Activated CD4-positive, alpha-beta T cell treated with anti-CD3 and anti-CD28 coated beads for 48 hours (primary cell): ENCODE measurements around the gene SART3.
A peak's percentile ranks its signal among the peaks of the same experiment; 100 is the strongest.
"Not testable (repeated sequence)": the region's sequence is repeated elsewhere in the genome, so short reads cannot be mapped to it uniquely, and the experiment has no call there.

ENCODE experiments used
- DNase-seq: peaks from one replicate; pipeline ENCODE4 v3.0.0-alpha.2; 2020

SART3 gene

DNA sequence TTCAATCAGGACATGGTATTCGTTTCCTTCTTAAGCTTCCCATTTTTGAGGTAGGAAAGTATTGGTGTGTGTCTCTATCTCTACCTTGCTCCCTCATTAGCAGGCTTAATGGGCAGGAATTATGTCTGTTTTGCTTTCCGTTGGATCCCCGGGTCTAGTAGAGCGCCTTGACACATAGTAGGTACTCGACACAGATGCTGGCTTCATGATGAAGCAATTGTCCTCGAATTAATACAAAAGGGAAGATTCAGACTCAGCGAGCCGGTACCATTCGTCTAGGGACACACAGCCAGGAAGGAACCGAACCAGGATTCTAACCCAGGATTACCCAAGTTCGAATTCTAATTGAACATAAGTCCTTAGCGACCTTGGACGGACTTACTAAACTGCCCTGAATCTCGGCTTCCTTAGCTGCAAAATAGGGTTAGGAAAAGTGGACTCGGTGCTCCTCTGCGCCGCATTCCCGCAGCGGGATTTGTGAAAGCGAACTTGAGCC lies 927 bp upstream of the SART3 start:
- DNase-seq, result no peak

DNA sequence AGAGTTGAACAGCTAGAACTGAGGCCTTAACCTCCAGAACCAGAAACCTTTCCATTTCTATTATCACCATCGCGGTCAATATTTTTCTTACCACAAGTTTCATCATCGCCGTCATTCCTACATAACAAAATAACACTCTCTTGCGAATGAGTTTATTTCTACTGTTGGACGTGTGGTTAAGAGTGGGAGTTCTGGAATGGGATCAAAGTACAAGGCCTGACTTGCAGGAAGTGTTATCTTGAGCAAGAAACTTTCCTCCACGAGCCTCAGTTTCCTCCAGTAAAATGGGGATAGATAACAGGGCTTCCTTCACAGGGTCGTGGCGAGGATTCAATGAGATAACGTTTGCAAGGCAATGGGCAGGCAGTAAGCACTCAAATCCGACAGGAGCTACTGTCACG lies 652 bp downstream of the SART3 start:
- DNase-seq, result no peak

DNA sequence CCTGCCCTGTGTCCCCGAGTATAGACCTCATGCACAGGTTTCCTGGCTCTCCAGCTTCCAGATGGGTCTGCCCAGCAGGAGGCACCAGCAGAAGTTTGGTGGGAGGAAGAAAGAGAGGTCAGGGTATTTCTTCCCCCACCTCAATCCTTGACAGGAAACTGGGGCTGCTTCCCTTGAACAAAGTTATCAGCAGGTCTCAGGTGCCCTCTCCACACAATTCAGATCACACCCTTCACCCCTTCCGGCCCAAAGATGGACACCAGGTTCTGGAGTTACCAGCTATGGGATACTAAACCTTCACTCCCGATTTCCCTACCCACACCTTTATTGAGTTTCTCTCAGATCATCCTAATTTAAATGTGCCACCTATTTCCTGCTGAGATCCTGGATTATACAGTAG lies 1.2 kb downstream of the SART3 start:
- no peak for DNase-seq

DNA sequence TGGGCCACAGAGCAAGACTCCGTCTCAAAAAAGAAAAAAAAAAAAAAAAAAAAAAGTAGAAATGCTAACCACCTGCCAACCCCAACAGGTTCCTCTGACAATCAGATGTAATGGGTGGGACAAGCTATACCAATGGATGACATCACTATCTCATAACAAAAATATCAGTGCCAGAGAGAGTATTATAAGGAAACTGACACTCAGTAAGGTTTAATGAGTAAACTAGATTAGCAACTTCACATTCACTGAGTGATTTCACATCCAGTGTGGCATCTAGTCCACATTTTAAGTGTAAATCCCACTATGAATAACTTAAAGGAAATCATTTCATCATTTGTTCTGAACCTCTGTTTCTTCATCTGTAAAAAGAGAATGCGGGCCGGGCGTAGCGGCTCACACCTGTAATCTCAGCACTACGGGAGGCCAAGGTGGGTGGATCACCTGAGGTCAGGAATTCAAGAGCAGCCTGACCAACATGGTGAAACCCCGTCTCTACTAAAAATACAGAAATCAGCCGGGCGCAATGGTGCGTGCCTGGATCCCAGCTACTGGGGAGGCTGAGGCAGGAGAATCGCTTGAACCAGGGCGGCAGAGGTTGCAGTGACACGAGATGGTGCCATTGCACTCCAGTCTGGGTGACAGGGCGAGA lies 1.8 kb downstream of the SART3 start:
- peak; percentile 50 for DNase-seq

DNA sequence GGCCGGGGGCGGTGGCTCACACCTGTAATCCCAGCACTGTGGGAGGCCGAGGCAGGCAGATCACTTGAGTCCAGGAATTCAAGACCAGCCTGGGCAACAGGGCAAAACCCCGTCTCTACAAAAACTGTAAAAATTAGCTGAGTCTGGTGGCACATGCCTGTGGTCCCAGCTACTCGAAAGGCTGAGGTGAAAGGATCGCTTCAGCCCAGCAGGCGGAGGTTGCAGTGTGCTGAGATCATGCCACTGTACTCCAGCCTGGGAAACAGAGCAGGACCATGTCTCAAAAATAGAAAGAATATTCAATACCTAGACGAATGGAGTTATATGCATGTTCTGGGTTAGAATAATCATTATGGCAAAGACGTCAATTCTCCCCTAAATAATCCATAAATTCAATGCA lies 5.6 kb downstream of the SART3 start:
- DNase-seq, result not testable (repeated sequence)

DNA sequence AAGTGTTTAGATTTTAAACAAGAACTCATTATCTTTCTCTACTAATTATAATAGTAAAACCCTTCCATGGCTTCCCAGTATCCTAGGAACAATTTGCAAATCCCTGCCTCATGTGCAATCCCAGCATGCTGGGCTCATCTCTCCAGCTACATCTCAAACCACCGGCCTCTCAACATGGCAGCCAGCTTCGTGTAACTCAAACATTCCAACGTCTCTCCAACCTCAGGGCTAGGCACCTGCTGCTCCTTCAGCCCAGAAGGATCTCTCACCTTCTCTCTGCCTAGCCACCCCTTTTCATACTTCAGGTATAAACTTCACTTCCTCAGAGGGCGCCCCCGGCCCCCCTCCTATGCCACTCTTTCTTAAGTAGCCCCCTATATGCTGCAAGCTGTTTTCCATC lies 7.2 kb downstream of the SART3 start:
- no peak for DNase-seq

DNA sequence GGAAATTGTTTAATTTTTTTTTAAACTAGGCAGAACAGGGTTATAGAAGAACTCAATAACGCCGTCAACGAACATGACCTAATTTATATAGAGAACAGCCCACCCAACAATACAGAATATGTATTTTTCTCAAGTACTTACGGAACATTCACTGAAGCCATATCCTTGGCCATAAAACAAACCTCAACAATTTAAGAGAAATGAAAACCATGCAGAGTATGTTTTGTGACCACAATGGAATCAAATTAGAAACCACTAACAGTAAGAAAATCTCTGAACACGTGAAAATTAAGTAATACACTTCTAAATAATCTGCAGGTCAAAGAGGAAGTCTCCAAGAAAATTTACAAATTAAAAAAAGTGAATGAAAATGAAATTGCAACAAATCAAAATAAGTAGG lies 9.4 kb downstream of the SART3 start:
- no peak for DNase-seq

DNA sequence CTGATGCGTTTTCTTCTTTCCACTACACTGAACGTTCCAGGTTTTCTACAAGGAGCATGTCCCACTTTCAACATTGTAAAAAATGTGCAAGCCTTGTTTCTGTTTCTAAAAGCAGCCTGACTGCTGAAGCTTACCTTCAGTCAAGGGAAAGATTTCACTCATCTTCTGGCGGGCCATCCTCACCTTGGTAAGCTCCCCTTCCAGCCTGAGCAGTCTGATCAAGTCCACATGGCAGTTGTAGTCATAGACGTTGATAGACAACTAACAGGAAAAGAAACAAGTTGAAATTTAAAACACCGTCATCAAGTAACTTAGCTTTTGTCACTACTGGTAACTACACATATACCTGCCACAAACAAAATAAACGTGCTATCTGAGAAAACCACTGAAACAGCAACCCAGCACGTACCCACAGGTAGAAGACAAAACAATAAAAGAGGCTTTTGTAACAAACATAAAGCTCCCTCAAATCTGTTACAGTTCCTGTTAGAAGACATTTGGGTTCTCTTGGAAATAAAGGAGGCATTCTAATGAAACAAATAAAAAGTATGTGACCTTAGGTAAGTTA lies 11.9 kb downstream of the SART3 start:
- DNase-seq, result no peak

DNA sequence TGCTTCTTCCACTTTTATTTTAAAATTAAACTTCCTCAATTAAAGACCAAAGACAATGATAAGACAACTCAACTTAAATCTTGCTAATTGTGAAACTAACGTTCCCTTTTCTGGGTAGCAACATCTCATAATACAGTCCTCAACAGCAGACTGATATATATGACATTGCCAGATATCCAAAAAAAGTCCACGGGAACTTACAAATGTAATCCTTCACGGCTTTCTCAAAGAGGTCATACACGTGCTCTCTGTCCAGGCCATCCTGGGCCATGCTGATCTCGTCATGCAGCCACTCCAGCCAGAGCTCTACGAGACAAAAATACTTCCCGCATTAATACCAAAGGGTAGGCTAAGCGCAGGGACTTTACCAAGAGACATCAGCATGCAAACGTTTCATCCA lies 13.3 kb downstream of the SART3 start:
- DNase-seq, result no peak

DNA sequence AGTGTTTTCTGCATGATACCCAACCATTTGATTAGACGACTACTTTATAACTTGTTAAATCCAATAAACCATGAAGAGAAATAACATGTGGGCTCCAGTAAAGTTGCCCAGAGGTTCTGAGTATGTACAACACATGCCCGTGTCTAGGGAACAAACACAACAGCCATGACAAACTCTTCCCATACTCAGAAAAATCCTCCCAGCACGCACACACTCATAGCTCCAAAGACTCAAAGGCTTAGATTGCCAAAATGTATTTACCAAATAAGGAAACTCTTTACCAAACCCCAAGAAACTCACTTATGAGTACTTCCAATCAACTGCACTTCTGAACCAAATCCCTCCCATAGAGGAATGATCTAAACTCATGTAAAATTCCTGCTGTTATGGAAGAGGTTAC lies 17.3 kb downstream of the SART3 start:
- no peak for DNase-seq

DNA sequence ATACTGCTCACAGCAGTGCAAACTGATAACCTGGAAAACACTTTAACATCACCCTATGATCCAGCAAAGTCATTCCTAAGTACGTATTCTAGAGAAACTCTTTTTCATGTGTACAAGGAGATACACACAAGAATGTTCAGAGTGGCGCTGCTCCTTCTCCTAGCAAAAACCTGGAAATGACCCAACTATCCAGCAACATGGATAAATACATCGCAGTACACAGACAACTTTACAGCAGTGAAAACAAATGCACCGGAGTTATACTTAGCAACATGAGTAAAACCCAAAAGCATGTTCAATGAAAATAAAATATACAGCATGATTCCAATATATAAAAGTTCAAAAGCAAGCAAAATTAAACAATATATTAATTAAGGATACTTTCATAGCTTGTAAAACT lies 18.7 kb downstream of the SART3 start:
- DNase-seq, result no peak

DNA sequence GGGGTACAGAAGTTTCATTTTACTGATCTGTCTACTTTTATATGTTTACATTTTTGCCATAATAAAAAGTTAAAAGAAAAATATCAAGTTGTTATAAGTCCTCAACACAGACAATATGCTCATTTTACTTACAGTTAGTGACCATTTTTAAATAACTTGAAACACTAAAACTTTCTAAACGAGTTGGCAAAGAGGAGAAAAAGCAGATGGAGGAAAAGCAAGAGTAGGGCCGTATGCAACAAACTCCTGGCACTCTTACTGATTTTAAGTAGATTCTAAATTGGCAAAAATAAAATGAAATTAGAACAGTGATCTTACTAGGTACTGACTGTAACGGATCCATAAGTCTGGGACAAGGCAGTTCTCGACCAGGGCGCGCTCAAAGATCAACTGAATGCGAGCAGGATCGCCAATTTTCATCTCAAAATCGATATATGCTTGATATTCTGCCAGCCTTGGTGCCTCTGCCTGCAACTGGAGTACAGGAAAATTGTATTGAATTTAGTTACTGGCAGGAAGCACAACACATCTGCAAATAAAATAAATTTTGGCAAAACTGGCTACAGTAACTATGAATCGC lies 22.3 kb downstream of the SART3 start:
- DNase-seq, result no peak

DNA sequence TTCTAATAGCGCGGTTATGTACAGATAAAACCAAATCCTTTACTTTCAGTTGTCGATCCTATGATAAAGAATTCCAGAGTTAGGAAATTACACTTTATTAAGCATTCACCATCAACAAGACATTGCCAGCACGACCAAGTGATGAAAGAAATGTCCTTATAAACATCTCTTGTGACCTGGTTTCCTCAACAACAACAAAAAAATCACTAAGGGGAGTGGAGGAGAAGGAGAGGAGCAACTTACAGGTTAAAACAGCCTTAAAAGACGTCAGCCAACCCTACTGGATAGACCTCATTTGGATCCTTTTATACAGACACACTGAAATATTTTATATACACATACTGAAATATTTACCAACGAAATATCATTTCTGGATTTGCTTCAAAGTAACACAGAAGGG lies 22.8 kb downstream of the SART3 start:
- DNase-seq, result no peak

DNA sequence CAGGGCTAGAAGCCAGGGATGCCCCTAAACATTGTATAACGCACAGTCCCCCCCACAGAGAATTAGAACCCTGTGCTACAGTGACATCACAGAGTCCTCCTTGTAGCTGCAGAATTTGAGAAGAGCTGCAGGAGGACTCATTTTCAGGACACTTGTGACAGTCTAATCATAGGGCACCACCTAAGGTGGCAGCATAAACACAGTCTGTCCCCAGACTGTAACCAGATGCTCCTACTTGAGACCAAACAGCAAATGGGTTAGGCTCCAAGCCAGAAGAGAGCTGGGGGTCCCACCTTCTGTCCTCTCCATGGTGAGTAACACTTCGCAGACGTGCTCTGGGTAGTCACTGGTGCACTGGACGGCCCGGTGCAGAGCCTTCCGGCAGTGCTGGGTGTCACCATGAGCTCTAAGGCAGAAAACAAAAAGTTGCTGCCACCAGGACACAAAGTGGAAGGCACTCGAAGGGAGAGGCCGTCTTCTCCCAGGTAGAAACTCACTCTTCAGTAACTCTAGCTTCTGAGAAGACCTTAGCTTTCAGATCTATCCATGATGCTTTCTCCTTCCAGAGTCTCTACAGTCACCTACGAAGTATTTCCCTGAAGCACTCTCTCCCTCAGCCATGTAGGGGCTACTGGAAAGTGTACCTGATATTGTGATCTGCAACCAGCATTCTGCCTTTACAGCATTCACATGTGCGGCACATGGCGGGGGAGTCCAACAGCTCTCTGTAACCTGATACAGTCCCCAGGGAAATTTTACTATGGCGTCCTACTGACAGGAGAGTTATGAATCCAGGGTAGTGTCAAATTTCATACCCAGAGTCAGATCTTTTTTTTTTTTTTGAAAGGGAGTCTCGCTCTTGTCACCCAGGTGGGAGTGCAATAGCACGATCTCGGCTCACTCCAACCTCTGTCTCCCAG lies 28.8 kb downstream of the SART3 start:
- DNase-seq, result no peak

DNA sequence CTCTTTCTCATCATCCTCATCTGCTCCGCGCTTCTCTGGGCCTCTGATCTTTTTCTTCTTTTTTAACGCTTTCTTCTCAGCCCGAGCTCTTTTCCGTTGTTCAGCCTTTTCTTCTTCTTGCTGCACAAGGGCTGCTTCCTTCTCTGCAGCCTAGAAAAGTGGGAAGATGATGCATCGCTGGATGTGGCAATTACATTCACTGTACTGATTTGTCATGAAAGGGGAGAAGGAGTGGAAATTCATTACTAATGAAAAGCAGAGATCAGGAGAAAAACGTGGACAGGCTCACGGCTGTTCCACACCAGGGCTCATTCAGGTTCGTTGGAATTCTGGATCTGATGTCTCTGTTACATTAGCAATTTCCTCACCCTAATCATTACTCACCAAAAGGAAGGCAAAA lies 30.8 kb downstream of the SART3 start:
- no peak for DNase-seq

DNA sequence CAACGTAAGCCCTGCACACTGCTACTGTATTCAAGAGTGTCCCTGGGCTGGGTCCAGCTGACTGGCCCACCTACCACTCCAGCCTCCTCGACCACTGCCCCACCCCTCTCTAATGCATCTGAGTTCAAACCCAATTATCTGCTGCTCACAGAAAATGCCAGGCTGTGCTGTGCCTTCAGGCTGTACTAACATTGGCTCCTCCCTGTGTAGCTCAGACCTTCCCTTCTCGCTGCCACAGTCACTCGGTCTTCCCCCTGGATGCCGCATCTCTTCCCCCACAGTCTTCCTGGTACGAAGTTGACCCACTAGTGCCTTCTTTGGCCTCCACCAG lies 33.8 kb downstream of the SART3 start:
- no peak for DNase-seq

DNA sequence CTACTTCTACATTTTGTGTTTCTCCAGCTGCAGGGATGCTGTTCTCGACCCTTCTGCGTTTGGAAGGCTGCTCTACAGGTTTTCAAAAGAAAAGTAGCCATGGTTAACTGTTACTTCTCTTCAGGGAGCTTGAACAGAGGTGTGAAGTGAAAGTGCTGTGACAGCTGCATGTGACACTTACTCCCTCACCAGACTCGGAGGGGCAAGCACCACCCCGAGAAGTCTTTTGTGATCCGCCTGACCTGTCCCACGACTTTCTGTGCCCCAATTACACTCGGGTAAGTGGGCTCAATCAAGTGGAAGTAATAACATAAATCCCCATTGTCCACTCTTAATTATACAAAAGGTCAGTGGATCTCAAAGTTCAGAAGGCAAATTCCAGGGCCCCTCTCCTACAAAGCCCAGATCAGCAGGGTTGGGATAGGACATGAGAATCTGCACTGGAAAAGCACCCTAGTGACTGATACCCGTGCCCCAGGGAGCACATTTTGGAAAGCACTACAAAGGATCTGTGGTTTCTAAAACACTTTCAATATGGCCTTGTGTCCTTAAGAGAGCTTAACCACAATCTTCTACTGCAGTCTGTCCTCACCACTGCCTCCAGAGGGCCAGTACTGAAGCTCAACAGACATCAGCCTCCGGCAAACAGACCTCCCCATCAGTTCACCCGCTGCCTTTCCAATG lies 34.3 kb downstream of the SART3 start:
- no peak for DNase-seq

DNA sequence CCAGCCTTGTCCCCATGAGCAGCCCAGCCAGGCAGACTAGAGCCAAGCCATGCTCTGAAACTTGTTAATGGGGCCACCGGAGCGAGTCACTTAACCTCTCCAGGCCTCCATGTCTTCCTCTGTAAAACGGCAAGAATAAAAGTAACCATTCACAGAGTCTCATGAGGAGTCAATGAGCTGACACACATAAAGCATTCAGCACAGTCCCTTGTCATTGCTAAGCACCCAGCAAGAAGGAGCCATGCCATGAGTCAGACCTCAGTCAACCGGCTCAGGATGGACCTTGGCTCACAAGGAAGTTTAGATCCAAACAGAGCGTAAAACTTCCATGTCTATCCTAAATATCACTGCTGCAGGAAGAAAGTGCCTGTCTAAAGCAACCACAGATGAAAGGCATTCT lies 35.3 kb downstream of the SART3 start:
- DNase-seq, result no peak

DNA sequence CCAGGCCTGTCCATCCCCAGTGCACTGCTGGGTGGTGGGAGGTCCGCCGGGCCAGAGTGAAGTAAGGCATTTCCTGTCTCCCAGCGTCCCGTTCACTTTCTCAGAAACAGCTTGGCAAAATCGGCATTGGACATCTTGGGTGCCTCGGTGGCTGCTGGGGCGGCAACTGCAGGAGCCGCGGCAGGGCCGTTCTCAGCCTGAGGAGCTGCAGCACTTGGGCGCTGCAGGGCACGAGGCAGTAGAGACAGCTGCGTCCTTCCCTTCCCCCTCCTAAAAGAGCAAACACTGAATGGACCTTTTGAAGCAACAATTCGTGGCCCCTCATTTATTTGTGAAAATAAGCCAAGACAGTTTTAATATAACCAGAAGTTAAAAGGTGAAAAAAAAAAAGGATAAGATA lies 37.6 kb downstream of the SART3 start:
- no peak for DNase-seq

DNA sequence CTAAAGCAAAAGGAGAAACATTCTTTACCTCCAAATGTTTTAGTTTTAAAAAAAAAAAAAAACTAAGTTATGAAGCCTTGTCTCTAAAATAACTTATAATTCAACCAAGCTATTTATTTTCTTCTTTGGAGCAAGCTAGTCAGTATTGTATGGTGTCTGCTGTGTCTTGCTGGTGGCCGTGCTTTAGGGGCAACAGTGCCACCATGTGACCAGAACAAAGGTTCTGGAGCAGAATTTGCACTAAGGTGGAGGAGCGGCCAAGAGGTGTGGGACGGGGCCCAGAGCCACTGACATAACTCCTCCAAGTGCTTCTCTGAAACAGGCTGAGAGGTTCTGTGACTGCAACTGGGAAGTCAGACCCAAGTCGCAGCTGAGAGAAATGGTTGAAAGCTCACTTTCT lies 41.4 kb downstream of the SART3 start:
- peak; percentile 15 for DNase-seq

DNA sequence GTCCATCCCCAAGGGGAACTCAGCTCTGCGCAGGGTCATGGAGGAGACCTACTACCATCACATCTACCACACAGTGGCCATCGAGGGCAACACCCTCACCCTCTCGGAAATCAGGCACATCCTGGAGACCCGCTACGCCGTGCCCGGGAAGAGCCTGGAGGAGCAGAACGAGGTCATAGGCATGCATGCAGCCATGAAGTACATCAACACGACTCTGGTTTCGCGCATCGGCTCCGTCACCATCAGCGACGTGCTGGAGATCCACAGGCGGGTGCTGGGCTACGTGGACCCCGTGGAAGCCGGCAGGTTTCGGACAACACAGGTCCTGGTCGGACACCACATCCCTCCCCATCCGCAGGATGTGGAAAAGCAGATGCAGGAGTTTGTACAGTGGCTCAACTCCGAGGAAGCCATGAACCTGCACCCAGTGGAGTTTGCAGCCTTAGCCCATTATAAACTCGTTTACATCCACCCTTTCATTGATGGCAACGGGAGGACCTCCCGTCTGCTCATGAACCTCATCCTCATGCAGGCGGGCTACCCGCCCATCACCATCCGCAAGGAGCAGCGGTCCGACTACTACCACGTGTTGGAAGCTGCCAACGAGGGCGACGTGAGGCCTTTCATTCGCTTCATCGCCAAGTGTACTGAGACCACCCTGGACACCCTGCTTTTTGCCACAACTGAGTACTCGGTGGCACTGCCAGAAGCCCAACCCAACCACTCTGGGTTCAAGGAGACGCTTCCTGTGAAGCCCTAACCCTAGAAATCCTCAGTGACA lies 42.1 kb downstream of the SART3 start:
- no peak for DNase-seq

DNA sequence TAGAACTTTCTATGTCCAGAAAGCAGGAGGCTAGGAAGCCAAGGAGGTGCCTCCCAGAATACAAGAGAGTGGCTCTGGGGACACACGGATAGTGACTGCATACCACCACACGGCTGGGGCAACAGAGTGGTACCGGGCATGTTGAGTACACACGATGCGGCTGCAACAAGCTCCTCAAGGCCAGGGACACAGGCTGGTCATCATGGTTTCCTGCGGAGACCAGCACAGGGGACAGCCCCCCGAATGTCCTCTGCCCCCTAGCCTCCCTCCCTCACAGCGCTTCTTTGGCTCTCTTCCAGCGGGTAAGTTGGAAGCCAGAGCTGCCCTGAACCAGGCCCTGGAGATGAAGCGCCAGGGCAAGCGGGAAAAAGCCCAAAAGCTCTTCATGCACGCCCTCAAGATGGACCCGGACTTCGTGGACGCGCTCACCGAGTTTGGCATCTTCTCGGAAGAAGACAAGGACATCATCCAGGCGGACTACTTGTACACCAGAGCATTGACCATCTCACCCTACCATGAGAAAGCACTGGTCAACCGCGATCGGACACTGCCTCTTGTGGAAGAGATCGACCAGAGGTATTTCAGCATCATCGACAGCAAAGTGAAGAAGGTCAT lies 42.8 kb downstream of the SART3 start:
- DNase-seq, result no peak
